NCI-H1930 (cell line): ENCODE measurements around the gene THADA.
A peak's percentile ranks its signal among the peaks of the same experiment; 100 is the strongest.
"Not testable (repeated sequence)": the region's sequence is repeated elsewhere in the genome, so short reads cannot be mapped to it uniquely, and the experiment has no call there.

Experiments
- DNase-seq, 2 experiments: peaks; one replicate each; lab custom pipeline; 2025; lab: John Stamatoyannopoulos, UW

The THADA gene

GRCh38 chr2:43539436-43539835, 56.4 kb downstream of the THADA start:
- no peak for DNase-seq

GRCh38 chr2:43538034-43538670, 57.7 kb downstream of the THADA start:
- no peak for DNase-seq

GRCh38 chr2:43537137-43537536, 58.7 kb downstream of the THADA start:
- DNase-seq, result no peak

- no peak for DNase-seq
Observed at GRCh38 chr2:43534569-43534968, 61.3 kb downstream of the THADA start.

- DNase-seq, result not testable (repeated sequence)
Observed at GRCh38 chr2:43532572-43532971, 63.3 kb downstream of the THADA start.

- no peak for DNase-seq
Observed at GRCh38 chr2:43531251-43531650, 64.6 kb downstream of the THADA start.

- DNase-seq, result no peak
Observed at GRCh38 chr2:43526994-43527393, 68.8 kb downstream of the THADA start.

GRCh38 chr2:43525506-43525905, 70.3 kb downstream of the THADA start:
- DNase-seq, result no peak

GRCh38 chr2:43524177-43524965, 71.5 kb downstream of the THADA start:
- DNase-seq, result no peak

GRCh38 chr2:43522177-43522576, 73.7 kb downstream of the THADA start:
- DNase-seq, result no peak

- DNase-seq, result no peak
Observed at GRCh38 chr2:43521568-43521967, 74.3 kb downstream of the THADA start.

GRCh38 chr2:43520919-43521318, 74.9 kb downstream of the THADA start:
- no peak for DNase-seq

GRCh38 chr2:43519643-43520221, 76.1 kb downstream of the THADA start:
- DNase-seq, result no peak

GRCh38 chr2:43518718-43519117, 77.1 kb downstream of the THADA start:
- DNase-seq, result no peak

- peak in 1 of 2 experiments; percentile 19 for DNase-seq
Observed at GRCh38 chr2:43518181-43518580, 77.7 kb downstream of the THADA start.

GRCh38 chr2:43515807-43516497, 79.9 kb downstream of the THADA start:
- DNase-seq, result no peak

- DNase-seq, result no peak
Observed at GRCh38 chr2:43515248-43515647, 80.6 kb downstream of the THADA start.

- no peak for DNase-seq
Observed at GRCh38 chr2:43513796-43514195, 82.0 kb downstream of the THADA start.

GRCh38 chr2:43513216-43513615, 82.6 kb downstream of the THADA start:
- DNase-seq, result no peak

GRCh38 chr2:43511199-43511598, 84.6 kb downstream of the THADA start:
- no peak for DNase-seq

- no peak for DNase-seq
Observed at GRCh38 chr2:43509886-43510285, 86.0 kb downstream of the THADA start.

GRCh38 chr2:43508209-43508608, 87.6 kb downstream of the THADA start:
- no peak for DNase-seq

GRCh38 chr2:43507137-43507536, 88.7 kb downstream of the THADA start:
- DNase-seq, result no peak
